ENCODE measurements around the gene TIMM10B.
A peak's percentile ranks its signal among the peaks of the same experiment; 100 is the strongest.

Gene TIMM10B, protein sequence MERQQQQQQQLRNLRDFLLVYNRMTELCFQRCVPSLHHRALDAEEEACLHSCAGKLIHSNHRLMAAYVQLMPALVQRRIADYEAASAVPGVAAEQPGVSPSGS

DNA sequence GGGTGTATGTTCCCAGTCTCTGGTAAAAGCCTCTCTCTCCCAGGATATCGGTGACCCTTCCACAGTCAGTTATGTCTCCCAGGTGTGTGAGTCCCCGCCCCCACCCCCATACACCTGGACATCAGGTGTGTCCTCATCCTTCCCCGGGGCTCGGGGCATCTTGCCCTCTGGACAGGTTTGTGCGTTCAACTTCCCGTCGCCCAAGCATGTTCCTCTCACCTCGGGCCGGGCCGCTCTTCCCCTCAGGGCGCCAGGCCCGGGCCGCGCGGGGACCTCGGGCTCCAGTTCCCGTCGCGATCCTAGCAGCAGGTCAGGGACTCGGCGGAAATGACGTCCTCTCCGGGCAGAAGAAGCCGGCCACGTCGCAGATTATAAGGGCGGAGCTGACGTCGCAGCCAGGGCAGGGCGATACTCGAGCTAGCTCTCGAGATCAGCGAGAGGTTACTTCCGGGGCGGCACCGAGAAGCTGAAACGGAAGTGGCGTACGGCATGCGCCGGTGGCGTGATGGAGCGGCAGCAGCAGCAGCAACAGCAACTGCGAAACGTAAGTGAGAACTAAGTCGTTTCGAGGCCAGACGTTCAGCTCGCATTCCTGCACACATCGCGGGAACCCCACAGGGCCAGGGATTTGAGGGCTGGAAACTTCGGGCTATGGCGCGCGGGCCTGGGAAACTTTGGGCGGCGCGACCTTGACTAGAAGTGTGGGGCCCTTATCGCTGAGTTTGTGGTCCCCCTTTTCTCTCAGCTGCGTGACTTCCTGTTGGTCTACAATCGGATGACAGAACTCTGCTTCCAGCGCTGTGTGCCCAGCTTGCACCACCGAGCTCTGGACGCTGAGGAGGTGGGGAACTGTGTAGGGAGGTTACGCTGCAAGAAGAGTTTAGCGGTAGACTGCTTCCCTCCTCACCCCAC, at the start of gene TIMM10B, which contains the start of gene ARFIP2:
Gene TIMM10B (plus strand): TSS at position 490 of the 912 bp plus-strand sequence. CDS start 16 bp downstream, at position 506.
Gene ARFIP2 (minus strand): TSS at position 320 of the 912 bp plus-strand sequence. CDS start 910 bp downstream, outside the sequence.
- FAIRE-seq: peak; percentile 71

DNA sequence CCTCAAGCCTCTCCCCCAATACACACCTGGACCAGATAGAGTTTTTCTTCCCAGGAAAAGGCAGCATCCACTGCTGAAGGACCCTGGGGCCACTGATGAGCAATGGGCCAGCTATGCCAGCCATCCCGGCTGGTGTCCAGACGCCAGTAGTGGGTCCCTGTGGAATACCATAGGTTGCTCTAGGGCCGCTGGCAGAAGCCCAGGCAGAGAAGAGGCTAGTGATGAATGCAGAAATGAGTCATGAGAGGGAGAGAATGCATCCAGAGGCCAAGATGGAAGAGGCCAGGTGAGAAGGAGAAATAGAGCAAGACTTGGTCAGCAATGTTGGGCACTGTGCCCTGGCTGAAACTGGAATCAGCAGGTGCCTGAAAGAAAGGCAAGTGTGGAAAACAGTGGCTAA, 49.4 kb upstream of the TIMM10B start:
- no peak for FAIRE-seq

DNA sequence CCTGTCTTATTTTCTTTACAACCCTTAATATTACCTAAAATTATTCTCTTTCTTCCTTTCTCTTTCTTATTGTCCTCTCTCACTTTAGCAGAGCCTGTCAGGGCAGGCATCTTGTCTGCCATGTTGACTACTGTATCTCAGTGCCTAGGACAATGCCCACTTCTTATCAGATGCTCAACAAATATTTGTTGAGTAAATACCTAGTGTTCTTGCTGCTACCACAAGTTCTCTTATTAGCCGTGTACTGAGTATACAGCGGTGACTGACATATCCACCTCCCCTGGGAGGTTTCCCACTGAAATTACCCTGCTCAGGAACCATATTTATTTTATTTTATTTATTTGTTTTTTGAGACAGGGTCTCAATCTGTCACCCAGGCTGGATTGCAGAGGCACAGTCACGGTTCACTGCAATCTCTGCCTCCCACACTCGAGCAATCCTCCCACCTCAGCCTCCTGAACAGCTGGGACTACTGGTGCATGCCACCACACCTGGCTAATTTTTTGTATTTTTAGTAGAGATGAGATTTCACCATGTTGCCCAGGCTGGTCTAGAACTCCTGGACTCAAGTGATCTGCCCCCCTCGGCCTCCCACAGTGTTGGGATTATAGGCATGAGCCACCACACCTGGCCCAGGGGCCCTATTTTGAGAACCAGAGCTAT, 47.2 kb upstream of the TIMM10B start:
- FAIRE-seq: no peak

DNA sequence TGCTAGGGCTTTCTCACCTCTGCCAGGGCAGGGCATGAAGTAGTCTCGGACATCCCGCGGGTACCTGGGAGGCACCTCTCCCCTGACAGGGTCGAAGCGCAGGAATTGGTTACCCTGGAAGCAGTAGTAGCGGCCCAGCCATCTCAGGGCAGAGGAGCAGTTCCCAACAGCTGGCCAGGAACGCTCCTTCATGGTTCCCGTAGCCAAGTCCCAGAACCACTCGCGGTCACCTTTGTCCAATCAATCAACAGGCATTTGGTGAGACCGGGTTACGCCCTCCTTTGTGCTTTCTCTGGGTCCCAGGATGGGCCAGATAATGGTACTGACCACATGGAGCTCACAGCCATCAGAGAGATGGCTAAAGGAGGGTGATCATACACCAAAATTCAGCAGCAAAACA, 43.9 kb upstream of the TIMM10B start:
- FAIRE-seq: no peak

DNA sequence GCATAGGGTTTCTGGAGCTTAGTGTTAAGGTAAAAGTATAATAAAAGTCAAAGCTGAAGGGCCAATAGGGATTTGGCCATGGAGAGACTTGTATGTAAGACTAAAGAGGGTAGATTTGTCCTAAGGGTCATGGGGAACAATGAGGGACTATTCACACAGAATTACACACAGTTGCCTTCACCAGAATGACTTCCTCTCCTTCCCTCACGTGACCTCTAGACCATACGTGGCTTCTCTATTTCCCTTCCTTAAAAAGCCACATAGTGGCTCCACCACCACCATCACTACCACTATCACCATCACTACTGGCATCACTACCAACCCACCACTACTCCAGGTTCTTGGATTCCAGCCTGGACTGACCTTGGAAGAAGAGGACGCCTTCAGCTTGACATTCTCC, 43.3 kb upstream of the TIMM10B start:
- no peak for FAIRE-seq

DNA sequence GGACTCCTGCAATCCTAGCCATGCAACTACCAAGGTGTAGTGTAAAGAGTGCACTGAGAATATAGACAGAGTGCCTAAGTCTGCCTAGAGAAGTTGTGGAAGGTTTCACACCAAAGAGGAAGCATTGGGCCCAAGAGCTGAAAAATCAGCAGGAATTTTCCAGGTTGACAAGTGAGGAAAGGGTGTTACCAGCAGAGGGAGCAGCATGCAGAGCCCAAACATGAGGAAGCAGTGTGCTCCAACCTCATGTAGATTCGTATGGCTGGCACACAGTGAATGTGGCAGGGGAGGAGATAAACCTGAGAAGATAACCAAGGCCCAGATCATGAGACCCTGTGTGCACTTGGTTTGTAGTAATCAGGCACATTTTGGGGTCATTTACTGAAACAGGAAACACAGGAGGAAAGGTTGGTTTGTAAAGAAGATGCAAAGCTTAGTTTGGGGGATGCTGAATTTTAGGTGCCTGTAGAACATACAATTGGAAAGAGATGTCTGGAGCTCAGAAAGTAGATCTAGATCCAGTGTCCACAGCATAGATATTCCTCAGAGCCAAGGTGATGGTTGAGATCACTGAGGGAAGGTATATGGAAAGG, 42.2 kb upstream of the TIMM10B start:
- FAIRE-seq: no peak

DNA sequence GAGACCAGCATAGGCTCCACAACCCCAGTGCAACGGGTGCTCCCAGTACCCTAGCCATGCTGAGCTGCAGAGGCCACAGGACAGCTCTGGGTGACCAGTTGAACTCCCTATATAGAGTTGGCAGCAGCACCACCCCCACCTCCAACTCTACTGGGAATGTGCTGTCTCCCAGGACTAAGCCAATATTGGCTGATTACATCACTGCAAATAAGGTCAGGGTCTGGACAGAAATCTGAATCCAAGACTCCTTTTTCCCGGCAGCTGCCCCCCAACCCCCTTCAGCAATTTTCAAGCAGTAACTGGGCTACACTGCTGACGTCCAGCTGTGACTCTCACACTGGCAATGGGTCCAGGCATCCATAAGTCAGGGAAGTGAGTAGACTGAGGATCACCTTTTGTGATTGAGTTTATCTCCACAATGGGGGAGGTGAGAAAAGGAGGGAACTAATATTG, 40.4 kb upstream of the TIMM10B start, which contains the start of gene HPX:
Gene HPX (minus strand): TSS at position 82 of the 453 bp plus-strand sequence. CDS start 24 bp downstream, at position 58.
- FAIRE-seq: no peak

DNA sequence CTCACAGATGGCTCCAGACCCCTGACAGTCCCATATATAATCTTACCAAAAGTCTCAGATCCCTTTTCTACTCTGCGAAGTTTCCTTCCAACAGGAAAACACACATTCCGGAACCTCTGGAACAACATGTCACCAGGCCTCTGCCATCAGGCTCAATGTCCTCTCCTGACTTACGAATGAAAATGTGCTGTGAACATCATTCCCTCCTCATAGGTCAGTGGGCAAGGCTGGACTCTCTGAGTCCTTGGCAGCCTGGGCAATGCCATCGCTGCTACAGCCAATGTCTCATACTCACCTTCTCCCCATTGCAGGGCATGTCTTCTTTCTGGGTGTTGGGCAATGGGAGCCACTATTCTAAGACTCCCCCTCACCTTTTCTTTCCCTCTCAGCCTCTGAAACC, 38.9 kb upstream of the TIMM10B start:
- FAIRE-seq: no peak

DNA sequence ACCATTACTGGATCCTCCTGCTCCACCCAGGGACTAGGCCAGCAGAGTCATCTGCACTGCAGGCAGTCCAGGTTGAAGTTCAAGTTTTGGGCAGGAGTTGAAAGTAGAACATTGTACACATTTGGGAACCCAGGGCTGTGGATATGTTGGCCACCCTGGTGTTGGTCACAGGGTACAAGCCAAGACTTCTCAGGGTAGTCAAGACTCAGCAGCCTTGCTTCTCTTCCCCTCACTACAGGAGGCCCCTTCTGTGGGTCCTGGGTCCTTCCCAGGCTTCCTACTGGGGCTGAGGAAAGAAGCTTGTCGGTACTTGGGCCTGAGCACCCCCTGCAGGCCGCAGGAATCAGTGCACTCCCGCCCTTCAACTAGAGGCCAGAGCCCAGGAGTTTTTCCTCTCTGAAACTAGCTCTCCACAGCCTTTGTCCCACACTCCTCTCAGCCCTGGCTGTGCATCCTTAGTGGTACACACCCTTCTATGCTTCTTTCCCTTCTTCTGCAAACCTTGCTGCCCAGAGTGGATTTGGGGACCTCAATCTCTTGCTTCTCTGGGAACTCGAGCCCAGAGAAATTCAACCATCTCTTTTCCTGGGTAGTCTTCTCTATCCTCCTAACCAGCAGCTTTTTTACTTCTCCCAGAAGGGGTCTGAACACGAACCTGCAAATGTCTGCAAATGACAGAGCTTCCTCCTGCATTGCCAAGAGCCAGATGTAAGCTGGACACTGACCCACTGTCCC, 37.9 kb upstream of the TIMM10B start:
- FAIRE-seq: no peak

DNA sequence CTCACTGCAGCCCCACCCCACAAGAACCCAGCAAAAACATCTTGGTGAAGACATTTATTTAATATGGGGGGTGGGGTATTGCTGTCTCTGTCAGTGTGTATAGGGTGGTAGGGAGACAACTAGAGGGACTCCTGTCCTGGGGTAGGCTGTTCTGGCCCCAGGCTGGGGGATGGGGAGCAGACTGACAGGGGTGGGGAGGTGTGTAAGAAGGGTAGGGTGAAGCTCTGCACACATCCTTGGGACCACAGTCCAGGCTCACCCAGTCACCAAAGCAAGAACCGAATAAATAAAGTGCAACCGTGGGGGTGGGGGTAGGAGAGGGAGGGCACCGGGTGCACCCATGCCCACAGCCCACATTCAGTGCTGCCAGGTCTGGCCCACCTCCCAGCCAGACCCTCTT, 32.7 kb upstream of the TIMM10B start:
- FAIRE-seq: no peak

DNA sequence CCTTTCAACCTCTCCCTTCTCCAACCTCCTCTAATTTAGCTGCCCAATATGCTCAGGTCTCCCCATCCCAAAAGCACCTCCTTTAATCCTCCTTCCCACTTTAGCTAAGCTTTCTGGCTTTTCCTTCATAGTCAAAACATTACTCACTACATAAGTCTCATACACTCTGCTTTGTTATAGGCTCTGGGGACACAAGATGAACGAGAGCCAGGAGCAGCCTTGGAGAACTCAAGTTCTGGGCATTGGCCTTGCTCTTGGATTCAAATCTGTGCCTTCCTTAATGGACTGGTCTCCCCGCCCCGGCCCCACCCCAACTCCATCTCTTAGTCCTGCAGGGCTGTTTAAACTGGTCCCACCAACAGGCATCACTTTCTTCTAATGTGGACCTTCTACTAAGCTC, 29.1 kb upstream of the TIMM10B start:
- no peak for FAIRE-seq

DNA sequence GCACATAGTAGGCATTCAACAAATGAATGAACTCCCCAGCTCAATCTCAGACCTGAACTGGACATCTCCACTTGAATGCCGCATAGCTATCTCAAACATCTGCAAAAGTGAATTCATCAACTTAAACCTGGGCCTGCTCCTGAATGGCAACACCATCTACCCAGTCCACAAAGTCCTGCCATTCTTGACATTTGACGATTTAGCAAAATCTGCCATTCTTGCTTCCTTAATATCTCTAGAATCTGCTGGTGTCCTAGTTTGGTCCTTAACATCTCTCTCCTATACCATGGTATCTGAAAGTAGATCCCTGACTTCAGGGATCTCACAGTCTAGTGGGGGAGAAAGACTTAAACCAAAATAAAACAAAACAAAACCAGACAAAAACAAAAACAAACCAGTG, 28.1 kb upstream of the TIMM10B start:
- FAIRE-seq: no peak

DNA sequence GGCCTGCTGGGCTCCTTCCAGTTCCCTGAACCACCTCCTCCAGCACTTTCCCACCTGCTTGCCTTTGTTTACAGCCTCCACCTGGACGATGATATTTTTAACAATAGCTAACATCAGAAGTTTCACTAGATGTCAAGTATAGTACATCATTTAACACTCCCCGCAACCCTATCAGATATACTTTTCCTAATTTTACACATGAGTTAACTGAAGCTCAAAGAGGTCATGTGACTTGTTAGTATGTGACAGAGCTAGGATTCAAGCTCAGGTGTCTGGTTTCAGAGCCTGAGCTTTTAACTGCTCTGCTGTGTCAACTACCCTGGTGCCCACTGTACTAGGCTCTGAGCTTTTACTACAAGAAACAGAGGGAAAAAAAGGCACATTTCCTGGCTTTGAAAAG, 26.2 kb upstream of the TIMM10B start:
- no peak for FAIRE-seq

DNA sequence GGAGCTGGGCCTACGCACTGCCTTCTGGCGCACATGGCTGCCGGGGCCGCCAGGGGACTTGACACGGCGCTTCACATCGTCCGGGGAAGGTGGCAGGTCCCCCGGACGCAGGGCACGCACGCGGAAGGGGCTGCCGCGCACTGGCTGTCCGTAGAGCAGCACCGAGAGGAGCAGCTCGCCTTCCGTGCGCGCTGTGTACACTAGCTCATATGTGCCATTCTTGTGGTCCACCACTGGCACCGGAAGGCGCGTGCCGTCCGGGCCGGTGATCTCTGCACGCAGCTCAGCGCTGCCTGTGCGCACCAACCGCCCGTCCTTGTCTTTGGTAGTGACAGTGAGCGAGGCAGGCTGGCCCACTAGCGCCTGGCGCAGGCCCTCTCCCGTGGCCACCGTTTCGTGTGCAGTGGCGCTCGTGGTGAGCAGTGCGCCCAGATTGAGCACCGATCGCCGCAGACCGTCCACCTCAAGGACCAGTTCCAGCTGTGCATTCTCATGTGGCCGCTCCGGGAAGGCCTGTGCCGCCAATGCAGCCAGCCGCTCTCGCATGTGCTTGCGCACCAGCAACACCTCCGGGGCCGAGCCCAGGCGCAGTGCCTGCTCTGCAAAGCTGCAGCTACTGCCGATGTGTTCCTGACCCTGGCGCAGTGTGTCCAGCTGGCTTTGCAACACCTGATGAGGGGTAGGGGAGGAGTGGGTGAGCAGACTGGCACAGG, 24.8 kb upstream of the TIMM10B start:
- FAIRE-seq: no peak

DNA sequence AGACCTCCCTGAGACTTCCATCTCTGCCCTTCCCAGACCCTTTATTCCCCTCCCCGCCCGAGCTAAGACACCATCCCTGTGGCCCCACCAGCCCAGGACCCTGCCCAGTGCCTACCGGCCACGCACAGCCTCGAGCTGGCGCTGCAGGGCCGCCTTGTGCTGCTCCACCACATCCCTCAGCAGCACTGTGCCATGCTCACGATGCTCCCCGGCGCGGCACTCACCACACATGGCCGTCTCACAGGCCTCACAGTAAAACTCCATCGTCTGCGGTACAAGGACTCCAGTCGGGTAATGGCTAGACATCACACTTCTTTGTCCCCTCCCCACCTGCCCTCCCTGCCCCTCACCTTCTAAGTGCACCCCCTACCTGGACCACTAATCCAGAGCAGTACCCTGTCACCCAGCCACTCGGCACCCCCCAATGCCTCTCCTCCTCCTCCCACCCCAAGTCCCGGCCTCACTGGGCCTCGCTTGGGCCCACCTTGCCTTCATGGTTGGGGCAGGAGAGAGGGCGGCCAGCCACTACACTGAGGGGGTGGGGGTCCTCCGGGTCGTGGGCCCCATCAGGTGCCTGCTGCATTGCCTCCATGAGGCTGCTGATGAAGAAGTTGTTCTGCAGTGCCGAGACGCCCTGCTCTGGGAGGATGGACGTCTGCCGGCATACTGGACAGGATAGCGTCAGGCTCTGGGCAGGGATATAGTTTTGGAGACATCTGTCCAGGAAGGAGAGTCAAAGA, 23.6 kb upstream of the TIMM10B start:
- no peak for FAIRE-seq

DNA sequence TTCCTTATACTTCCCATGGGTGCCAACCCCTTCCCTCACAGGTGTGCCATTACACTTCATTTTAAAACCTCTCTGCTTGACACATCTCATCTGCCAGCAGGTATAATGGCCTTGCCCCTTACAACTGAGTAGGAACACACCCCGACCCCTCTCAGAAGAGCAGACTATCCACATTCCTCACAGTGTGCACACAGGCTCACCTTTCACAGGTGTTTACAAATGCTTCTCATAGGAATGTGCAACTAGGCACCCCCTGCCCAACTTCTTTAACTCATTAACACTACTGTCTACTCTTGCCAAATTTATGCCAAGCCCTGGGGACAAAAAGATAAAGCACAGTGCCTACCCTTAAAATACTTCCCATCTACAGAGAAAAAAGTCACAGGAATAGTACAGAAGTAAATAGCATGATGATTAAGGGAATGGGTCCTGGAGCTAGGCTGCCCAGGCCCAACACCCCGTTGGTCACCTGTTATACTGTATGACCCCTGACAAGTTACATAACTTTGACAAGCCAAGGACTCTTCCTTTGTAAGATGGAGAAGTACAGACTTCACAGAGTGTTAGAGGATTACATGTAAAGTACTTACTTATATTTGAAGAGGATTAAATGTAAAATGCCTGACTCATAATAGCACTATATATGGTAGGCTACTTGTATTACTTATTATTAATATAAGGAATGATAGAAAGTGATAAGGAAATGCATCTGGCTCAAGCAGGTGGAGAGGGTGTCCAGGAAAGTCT, 22.8 kb upstream of the TIMM10B start:
- no peak for FAIRE-seq

DNA sequence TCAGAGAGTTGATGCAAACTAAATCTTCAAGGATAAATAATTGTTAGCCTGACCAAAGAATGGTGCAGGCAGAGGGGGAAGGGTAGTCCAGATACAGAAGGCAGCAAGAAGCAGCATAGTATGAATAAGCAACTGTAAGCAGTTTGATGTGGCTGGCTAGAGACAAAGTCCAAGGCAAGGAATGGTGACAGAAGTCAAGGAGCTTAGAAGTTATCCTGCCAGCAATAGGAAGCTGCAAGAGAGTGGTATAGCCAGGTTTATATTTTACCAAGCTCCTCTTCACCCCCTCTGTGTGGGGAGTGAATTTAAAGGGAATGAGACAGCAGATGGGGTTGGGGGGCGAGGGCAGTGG, 22.2 kb upstream of the TIMM10B start:
- FAIRE-seq: no peak

DNA sequence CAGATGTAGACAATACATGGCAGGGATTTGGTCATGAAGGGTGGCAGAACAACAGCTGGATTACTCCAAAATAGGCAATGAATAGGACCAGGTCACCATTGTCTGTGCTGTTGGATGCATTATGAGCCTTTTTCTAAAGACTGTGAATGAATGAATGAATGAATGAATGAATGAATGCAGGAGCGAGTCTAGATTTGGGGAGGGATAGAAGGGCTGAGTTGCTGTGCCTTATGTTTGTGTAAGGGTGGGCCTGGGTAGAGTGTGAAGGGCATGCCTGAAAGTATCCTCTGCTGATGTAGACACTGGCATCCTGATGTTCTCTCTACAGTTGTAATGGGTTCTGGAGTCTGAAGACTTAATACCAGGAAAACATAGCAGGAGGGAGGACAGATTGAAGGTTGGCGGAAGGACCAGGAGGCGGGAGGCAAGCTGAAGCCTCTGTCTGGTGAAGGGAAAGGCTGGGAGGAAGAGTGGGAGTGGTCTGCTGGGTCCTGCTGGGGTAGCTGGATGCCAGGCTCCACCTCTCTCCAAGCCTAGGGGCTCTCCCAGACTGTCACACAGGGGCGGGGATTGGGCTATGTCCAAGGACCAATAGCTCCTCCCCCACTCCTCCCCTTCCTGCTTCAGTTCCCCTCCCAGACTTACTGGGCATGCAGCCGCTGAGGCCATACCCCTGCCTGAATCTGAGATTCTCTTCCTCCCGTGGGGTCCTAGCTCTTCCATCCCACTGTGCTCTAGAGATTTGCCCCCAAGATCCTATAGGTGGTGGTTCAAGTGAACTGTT, 12.4 kb upstream of the TIMM10B start:
- FAIRE-seq: no peak

DNA sequence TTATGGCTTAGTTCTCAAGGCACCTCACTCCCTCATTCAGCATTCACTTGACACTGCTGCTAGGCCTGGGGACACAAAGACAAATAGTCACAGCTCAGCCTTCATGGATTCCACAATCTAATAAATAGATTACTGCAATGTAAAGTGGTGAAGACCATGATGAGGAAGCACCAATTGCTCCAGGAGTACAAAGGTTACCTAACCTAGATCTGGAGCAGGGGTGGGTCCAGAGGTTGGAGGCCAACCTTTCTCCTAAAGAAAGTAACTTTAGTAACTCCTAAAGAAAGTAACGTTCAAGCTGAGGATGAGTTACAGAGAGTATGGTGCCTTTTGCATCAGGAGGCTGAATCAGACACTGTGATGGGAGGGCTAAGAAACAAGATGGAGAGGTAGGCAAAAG, 11.7 kb upstream of the TIMM10B start:
- no peak for FAIRE-seq

DNA sequence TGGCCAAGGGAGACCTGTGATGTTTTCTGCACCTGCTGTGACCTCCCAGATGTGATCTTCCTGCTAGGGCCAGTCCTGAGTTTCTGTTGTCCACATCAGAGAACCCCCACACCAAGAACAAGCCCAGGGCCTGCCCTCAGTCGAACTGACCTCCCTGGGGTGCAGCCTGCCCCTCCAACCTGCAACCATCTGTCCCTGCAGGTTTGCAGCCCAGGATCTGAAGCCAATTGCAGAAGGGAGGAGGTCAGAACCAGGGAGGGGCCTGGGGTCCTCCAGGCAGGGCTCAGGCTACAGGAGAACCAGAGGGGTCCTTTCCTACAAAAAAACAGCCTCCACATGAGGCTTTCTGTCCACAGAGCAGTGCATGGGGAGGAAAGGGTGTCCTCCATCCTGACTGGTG, 8.4 kb upstream of the TIMM10B start:
- FAIRE-seq: no peak
